ENCODE measurements around the gene PEX5L.

- no peak for TF ChIP-seq BHLHE40 (IDR thresholded peaks at IDR 0.05; ENCODE audit: borderline replicate concordance)
- TF ChIP-seq SUZ12 (IDR thresholded peaks at IDR 0.05) = no peak
Measured at GRCh38 chr3:180059356-180059755, 22.6 kb upstream of the PEX5L start.

All from HEK293T (cell line).